Measurements from ENCODE around the gene RET. TPM values are rescaled to one million over a fixed set of nuclear protein-coding genes. Genes with fewer than 3 reads are reported as not detected.

Gene RET
- total RNA-seq, 1 donor from 2014 or later, result 1.0 TPM

- no peak overlapping the region for H3K4me3 ChIP-seq
- no peaks in the 10 kb centered on the region for H3K27me3 ChIP-seq
- DNase-seq (no peak), ATAC-seq (no peak)
- peaks cover 10% of the 10 kb centered on the region for H3K4me1 ChIP-seq
- TF ChIP-seq CTCF (IDR thresholded peaks at IDR 0.05), result no peak
- H3K27ac ChIP-seq, result no peak overlapping the region
- intact Hi-C loops (cut with DNase I), result no loop called here
- no peaks in the 10 kb centered on the region for H3K9me3 ChIP-seq
- peaks cover 35% of the 10 kb centered on the region for H3K36me3 ChIP-seq
Observed at GRCh38 chr10:43166207-43166879, 89.5 kb downstream of the RET start.

- TF ChIP-seq CTCF (IDR thresholded peaks at IDR 0.05), result no peak
- peaks cover 31% of the 10 kb centered on the region for H3K36me3 ChIP-seq
- no peak overlapping the region for H3K4me3 ChIP-seq
- peak; percentile 37 for ATAC-seq
- no peak for DNase-seq
- no peak overlapping the region for H3K27ac ChIP-seq
- H3K9me3 ChIP-seq, result no peaks in the 10 kb centered on the region
- no peaks in the 10 kb centered on the region for H3K27me3 ChIP-seq
- H3K4me1 ChIP-seq, result peaks cover 8% of the 10 kb centered on the region
- intact Hi-C loops (cut with DNase I), result no loop called here
Observed at GRCh38 chr10:43166880-43167497, 90.1 kb downstream of the RET start.

GRCh38 chr10:43167498-43167889, 90.6 kb downstream of the RET start:
- Histone ChIP-seq H3K36me3 (peaks cover 31% of the 10 kb centered on the region), H3K4me3 (no peak overlapping the region), H3K27me3 (no peaks in the 10 kb centered on the region), H3K4me1 (peaks cover 13% of the 10 kb centered on the region), H3K9me3 (no peaks in the 10 kb centered on the region), H3K27ac (no peak overlapping the region)
- peak; percentile 35 for ATAC-seq
- intact Hi-C loops (cut with DNase I), result no loop called here
- DNase-seq, result no peak
- TF ChIP-seq CTCF (IDR thresholded peaks at IDR 0.05), result no peak

- Histone ChIP-seq H3K4me3 (no peak overlapping the region), H3K27me3 (no peaks in the 10 kb centered on the region), H3K4me1 (peaks cover 16% of the 10 kb centered on the region), H3K9me3 (no peaks in the 10 kb centered on the region), H3K27ac (no peak overlapping the region), H3K36me3 (peaks cover 22% of the 10 kb centered on the region)
- intact Hi-C loops (cut with DNase I), result no loop called here
- ATAC-seq (no peak), DNase-seq (no peak)
- TF ChIP-seq CTCF (IDR thresholded peaks at IDR 0.05), result no peak
Observed at GRCh38 chr10:43170491-43170890, 93.6 kb downstream of the RET start.

GRCh38 chr10:43172645-43173044, 95.8 kb downstream of the RET start:
- TF ChIP-seq CTCF (IDR thresholded peaks at IDR 0.05), result no peak
- Histone ChIP-seq H3K4me1 (peaks cover 12% of the 10 kb centered on the region), H3K9me3 (no peaks in the 10 kb centered on the region), H3K36me3 (peaks cover 41% of the 10 kb centered on the region), H3K4me3 (no peak overlapping the region), H3K27me3 (no peaks in the 10 kb centered on the region), H3K27ac (no peak overlapping the region)
- intact Hi-C loops (cut with DNase I), result no loop called here
- no peak for DNase-seq
- no peak for ATAC-seq

Measured in upper lobe of right lung (tissue), 1 donor.